Activated CD8-positive, alpha-beta memory T cell treated with anti-CD3 and anti-CD28 coated beads for 1 hour (primary cell): Measurements from ENCODE around the gene TUBA8.
"Not testable (repeated sequence)": the region's sequence is repeated elsewhere in the genome, so short reads cannot be mapped to it uniquely, and the experiment has no call there.

Experiments
- DNase-seq, 2 donors: peaks; one replicate each; pipeline ENCODE4 v3.0.0-alpha.2; 2020; ENCODE audit warnings: low read depth in 1 of 2; ENCODE audit errors: extremely low read depth in 1 of 2

Gene TUBA8

GRCh38 chr22:18123476-18124025 lies 12.9 kb downstream of the TUBA8 start:
- not testable (repeated sequence) for DNase-seq

GRCh38 chr22:18126606-18127005 lies 16.0 kb downstream of the TUBA8 start:
- no peak for DNase-seq

GRCh38 chr22:18130018-18130417 lies 19.4 kb downstream of the TUBA8 start:
- DNase-seq, result no peak

GRCh38 chr22:18130699-18131429 lies 20.3 kb downstream of the TUBA8 start:
- no peak for DNase-seq

GRCh38 chr22:18133452-18133851 lies 22.8 kb downstream of the TUBA8 start:
- DNase-seq, result no peak

- DNase-seq, result no peak
Observed at GRCh38 chr22:18136563-18137320, 26.1 kb downstream of the TUBA8 start.

- DNase-seq, result not testable (repeated sequence)
Observed at GRCh38 chr22:18141004-18141403, 30.4 kb downstream of the TUBA8 start.

GRCh38 chr22:18144105-18144504 lies 33.5 kb downstream of the TUBA8 start:
- no peak for DNase-seq

- no peak for DNase-seq
Observed at GRCh38 chr22:18145676-18146388, 35.2 kb downstream of the TUBA8 start.

- DNase-seq, result no peak
Observed at GRCh38 chr22:18146389-18146753, 35.8 kb downstream of the TUBA8 start.

GRCh38 chr22:18147791-18148190 lies 37.2 kb downstream of the TUBA8 start:
- DNase-seq, result no peak

- no peak for DNase-seq
Observed at GRCh38 chr22:18148293-18148965, 37.8 kb downstream of the TUBA8 start.

- no peak for DNase-seq
Observed at GRCh38 chr22:18152519-18152918, 41.9 kb downstream of the TUBA8 start.

GRCh38 chr22:18154821-18155390 lies 44.3 kb downstream of the TUBA8 start:
- DNase-seq, result no peak

- DNase-seq, result not testable (repeated sequence)
Observed at GRCh38 chr22:18155546-18155945, 44.9 kb downstream of the TUBA8 start.

GRCh38 chr22:18156878-18157713 lies 46.5 kb downstream of the TUBA8 start:
- DNase-seq, result no peak

GRCh38 chr22:18157714-18158028 lies 47.1 kb downstream of the TUBA8 start:
- no peak for DNase-seq

GRCh38 chr22:18160641-18161040 lies 50.0 kb downstream of the TUBA8 start:
- not testable (repeated sequence) for DNase-seq

GRCh38 chr22:18163843-18164242 lies 53.2 kb downstream of the TUBA8 start:
- DNase-seq, result not testable (repeated sequence)

- not testable (repeated sequence) for DNase-seq
Observed at GRCh38 chr22:18164584-18164983, 54.0 kb downstream of the TUBA8 start.
